Keratinocyte (primary cell): ENCODE data around the gene IQSEC3.

Experiments
- CTCF ChIP-seq, 3 experiments: IDR thresholded peaks in 1 of 3; conservative IDR thresholded peaks in 1 of 3; optimal IDR thresholded peaks in 1 of 3; 2 replicates in 2 of 3; 3 replicates in 1 of 3; pipeline versions ENCODE3 to v1.5.1; 2011; ENCODE audit warnings: low read length in 3 of 3, mild to moderate bottlenecking in 3 of 3, moderate library complexity in 2 of 3, control low read depth in 1 of 3, inconsistent platforms in 1 of 3; ENCODE audit not compliant: insufficient read depth in 2 of 3; ENCODE audit errors: extremely low read depth in 1 of 3
- EZH2 ChIP-seq: IDR thresholded peaks from one replicate; pipeline ENCODE4 v1.6.1; 2012; ENCODE audit warnings: inconsistent platforms, mild to moderate bottlenecking, low read length, moderate library complexity

DNA sequence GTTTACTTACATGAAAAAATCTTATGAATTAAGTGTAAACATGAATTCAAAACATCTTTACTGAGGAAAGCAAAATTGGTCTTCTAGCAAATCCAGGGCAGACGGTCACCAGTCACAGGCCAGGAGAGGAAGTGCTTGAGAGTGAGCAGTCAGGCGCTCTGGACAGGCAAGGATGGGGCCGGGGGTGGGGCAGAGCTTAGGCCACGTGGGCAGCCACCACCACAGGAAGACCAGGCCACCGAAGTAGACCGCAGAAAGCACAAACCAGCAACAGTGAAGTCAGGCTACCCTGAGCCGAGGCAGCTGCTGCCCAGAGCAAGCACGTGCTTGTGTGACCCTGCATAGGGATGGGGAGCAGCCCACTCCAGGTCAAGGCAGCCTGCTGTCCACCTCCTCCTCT is 113.9 kb downstream of the IQSEC3 start:
- TF ChIP-seq CTCF (optimal IDR thresholded peaks at IDR 0.05 in 1 of 3, IDR thresholded peaks at IDR 0.05 in 1 of 3, conservative IDR thresholded peaks at IDR 0.05 in 1 of 3; ENCODE audit: extremely low read depth in 1 of 3, insufficient read depth in 2 of 3, low read length in 3 of 3) (no peak), EZH2 (no peak)
